ENCODE results near the gene TRIM59.

The TRIM59 gene

GRCh38 chr3:160399125-160400029, 50.2 kb downstream of the TRIM59 start, which contains the start of the genes IFT80 and SMC4 (continued):
- no peak for TF ChIP-seq ZSCAN16 (tag by site-specific recombination; IDR thresholded peaks at IDR 0.05)
- no peak for TF ChIP-seq ZNF155 (tag by site-specific recombination; IDR thresholded peaks at IDR 0.05)
- TF ChIP-seq ZNF114 (tag by site-specific recombination; IDR thresholded peaks at IDR 0.05), result no peak
- no peak for TF ChIP-seq ZNF121 (tag by site-specific recombination; IDR thresholded peaks at IDR 0.05)
- no peak for TF ChIP-seq CTCF (tag by site-specific recombination; IDR thresholded peaks at IDR 0.05)
- TF ChIP-seq WT1 (tag by site-specific recombination; IDR thresholded peaks at IDR 0.05), result no peak
- TF ChIP-seq ZNF561 (tag by site-specific recombination; IDR thresholded peaks at IDR 0.05; ENCODE audit: borderline replicate concordance), result 0 out of 2 replicates have a peak, but pooled peaks have one; percentile 42
- TF ChIP-seq ZNF571 (tag by site-specific recombination; IDR thresholded peaks at IDR 0.05), result no peak
- peak; percentile 36; the same call in 1 of the 2 replicates for TF ChIP-seq KLF7 (tag by site-specific recombination; IDR thresholded peaks at IDR 0.05; ENCODE audit: borderline replicate concordance)
- no peak for TF ChIP-seq ZNF777 (tag by site-specific recombination; IDR thresholded peaks at IDR 0.05; ENCODE audit: borderline replicate concordance)
- no peak for TF ChIP-seq ZFP41 (tag by site-specific recombination; IDR thresholded peaks at IDR 0.05; ENCODE audit: borderline replicate concordance)
- no peak for TF ChIP-seq ZNF623 (tag by site-specific recombination; IDR thresholded peaks at IDR 0.05)
- TF ChIP-seq ZNF548 (tag by site-specific recombination; IDR thresholded peaks at IDR 0.05), result no peak
- no peak for TF ChIP-seq ZNF202 (tag by site-specific recombination; IDR thresholded peaks at IDR 0.05; ENCODE audit: borderline replicate concordance)
- peak; percentile 63; the same call in 1 of the 2 replicates for TF ChIP-seq ZXDB (tag by site-specific recombination; IDR thresholded peaks at IDR 0.05)
- TF ChIP-seq ZNF302 (tag by site-specific recombination; IDR thresholded peaks at IDR 0.05; ENCODE audit: low read depth), result no peak
- TF ChIP-seq ZNF585B (tag by site-specific recombination; IDR thresholded peaks at IDR 0.05), result no peak
- no peak for TF ChIP-seq HOXD13 (CRISPR knock-in tag; IDR thresholded peaks at IDR 0.05; ENCODE audit: borderline replicate concordance)
- TF ChIP-seq SCRT2 (tag by site-specific recombination; IDR thresholded peaks at IDR 0.05), result no peak
- TF ChIP-seq ZNF544 (tag by site-specific recombination; IDR thresholded peaks at IDR 0.05), result no peak
- 0 out of 2 replicates have a peak, but pooled peaks have one; percentile 15 for TF ChIP-seq PRDM6 (tag by site-specific recombination; IDR thresholded peaks at IDR 0.05)
- TF ChIP-seq ZFHX2 (tag by site-specific recombination; conservative IDR thresholded peaks at IDR 0.05), result peak; percentile 64
- no peak for TF ChIP-seq ZNF501 (tag by site-specific recombination; IDR thresholded peaks at IDR 0.05)
- TF ChIP-seq PRDM2 (tag by site-specific recombination; IDR thresholded peaks at IDR 0.05; ENCODE audit: borderline replicate concordance), result no peak
- TF ChIP-seq SP2 (tag by site-specific recombination; IDR thresholded peaks at IDR 0.05), result peak; percentile 86
- no peak for TF ChIP-seq ZNF280D (tag by site-specific recombination; IDR thresholded peaks at IDR 0.05)
